MCF 10A (cell line): ENCODE measurements around the gene SLC66A1. TPM values are rescaled to one million over a fixed set of nuclear protein-coding genes. Genes with fewer than 3 reads are reported as not detected.
"Not testable (repeated sequence)": the region's sequence is repeated elsewhere in the genome, so short reads cannot be mapped to it uniquely, and the experiment has no call there.

Source experiments
- BruUV-seq: library from RNA; stranded (reverse); fragments of 400-500 nt; replicated peaks from 2 replicates; lab custom pipeline; 2021; lab: Mats Ljungman, UMichigan
- CTCF ChIA-PET: fragments of 300-600 bp; sonication (Branson Sonifier 250); formaldehyde crosslinking; extraction: SDS; loops from one replicate; lab custom pipeline; 2021; ENCODE audit warnings: antibody characterized with exemption, inconsistent platforms; lab: Yijun Ruan, JAX
- POLR2A ChIA-PET: fragments of 300-600, 350-650 bp; sonication (Branson Sonifier 250); formaldehyde crosslinking; extraction: SDS; loops from one replicate; lab custom pipeline; 2020; ENCODE audit warnings: antibody characterized with exemption, inconsistent platforms; lab: Yijun Ruan, JAX
- DNase-seq: peaks from one replicate; pipeline ENCODE4 v3.0.0-alpha.2; 2018; ENCODE audit not compliant: unreplicated experiment
- H3K27ac Mint-ChIP-seq: one replicate; pipeline ENCODE4 v1.8.0; 2022; ENCODE audit warnings: mild to moderate bottlenecking, low read depth, mixed read lengths; ENCODE audit not compliant: unreplicated experiment
- H3K27me3 Mint-ChIP-seq: one replicate; pipeline ENCODE4 v1.8.0; 2022; ENCODE audit warnings: mixed read lengths; ENCODE audit not compliant: insufficient read depth, unreplicated experiment
- H3K36me3 Mint-ChIP-seq: one replicate; pipeline ENCODE4 v1.8.0; 2022; ENCODE audit warnings: mild to moderate bottlenecking, moderate library complexity, mixed read lengths; ENCODE audit not compliant: insufficient read depth, unreplicated experiment
- H3K4me1 Mint-ChIP-seq: one replicate; pipeline ENCODE4 v1.8.0; 2022; ENCODE audit warnings: mixed read lengths; ENCODE audit not compliant: insufficient read depth, unreplicated experiment
- H3K4me3 Mint-ChIP-seq: one replicate; pipeline ENCODE4 v1.8.0; 2022; ENCODE audit warnings: mild to moderate bottlenecking, moderate library complexity, mixed read lengths; ENCODE audit not compliant: unreplicated experiment
- H3K9me3 Mint-ChIP-seq: one replicate; pipeline ENCODE4 v1.8.0; 2022; ENCODE audit warnings: mixed read lengths; ENCODE audit not compliant: unreplicated experiment
- CTCF ChIP-seq: fragments of 200-600 bp; IDR thresholded peaks from one replicate; pipeline ENCODE4 v1.8.0; 2022; ENCODE audit warnings: antibody characterized with exemption, mild to moderate bottlenecking; ENCODE audit not compliant: unreplicated experiment
- intact Hi-C: fragments of 100-400 bp; cut with micrococcal nuclease; formaldehyde crosslinking; loops from 2 replicates; pipeline ENCODE4 v1.14.1; 2022
- total RNA-seq: library from RNA; stranded (reverse); gene quantifications from 2 replicates; pipeline ENCODE4 v1.2.3, GENCODE V29; 2022

SLC66A1 gene
- total RNA-seq, 1 experiment from 2014 or later: 16.2 TPM

GRCh38 chr1:19300211-19300610 lies 11.9 kb upstream of the SLC66A1 start:
- Mint-ChIP-seq H3K9me3 (peaks cover 9% of the 10 kb centered on the region), H3K36me3 (peaks cover 28% of the 10 kb centered on the region), H3K27ac (no peak overlapping the region), H3K4me1 (no peaks in the 10 kb centered on the region), H3K27me3 (no peaks in the 10 kb centered on the region), H3K4me3 (no peak overlapping the region)
- ChIA-PET CTCF (no interaction called here), POLR2A (no interaction called here)
- no TSS peak for BruUV-seq
- intact Hi-C loops: no loop called here
- no peak for DNase-seq
- no peak for TF ChIP-seq CTCF

- POLR2A ChIA-PET, intact Hi-C loops, H3K4me1 Mint-ChIP-seq, CTCF ChIA-PET, H3K4me3 Mint-ChIP-seq, H3K27me3 Mint-ChIP-seq, H3K9me3 Mint-ChIP-seq, H3K27ac Mint-ChIP-seq, BruUV-seq, DNase-seq: not testable (repeated sequence)
- H3K36me3 Mint-ChIP-seq: peaks cover 51% of the 10 kb centered on the region
Observed at GRCh38 chr1:19304081-19304480, 8.0 kb upstream of the SLC66A1 start.

- Mint-ChIP-seq H3K4me3 (no peak overlapping the region), H3K36me3 (peaks cover 51% of the 10 kb centered on the region), H3K27ac (no peak overlapping the region), H3K27me3 (no peaks in the 10 kb centered on the region), H3K9me3 (no peaks in the 10 kb centered on the region), H3K4me1 (peaks cover 12% of the 10 kb centered on the region)
- ChIA-PET CTCF (no interaction called here), POLR2A (no interaction called here)
- DNase-seq: no peak
- intact Hi-C loops: no loop called here
- TF ChIP-seq CTCF: no peak
- BruUV-seq: no TSS peak
Observed at GRCh38 chr1:19305880-19306279, 6.2 kb upstream of the SLC66A1 start.

GRCh38 chr1:19306941-19307340 lies 5.2 kb upstream of the SLC66A1 start:
- H3K27me3 Mint-ChIP-seq: no peaks in the 10 kb centered on the region
- intact Hi-C loops: no loop called here
- DNase-seq: no peak
- peaks cover 17% of the 10 kb centered on the region for H3K4me1 Mint-ChIP-seq
- H3K36me3 Mint-ChIP-seq: peaks cover 51% of the 10 kb centered on the region
- no peaks in the 10 kb centered on the region for H3K9me3 Mint-ChIP-seq
- no peak overlapping the region for H3K4me3 Mint-ChIP-seq
- TF ChIP-seq CTCF: no peak
- H3K27ac Mint-ChIP-seq: no peak overlapping the region
- ChIA-PET POLR2A (no interaction called here), CTCF (interaction anchor here (0.7 kb wide), 1 partner anchor 107 kb away, joined by 3 read pairs; no protein-coding TSS in a partner anchor)
- no TSS peak for BruUV-seq
